ENCODE results near the gene GON4L. TPM values are rescaled to one million over a fixed set of nuclear protein-coding genes. Genes with fewer than 3 reads are reported as not detected.

The GON4L gene
- total and polyA plus RNA-seq, 2 experiments from 2014 or later: 45.2 to 93.1 TPM

GRCh38 chr1:155898888-155899287, 41.9 kb upstream of the GON4L start (continued):
- no peak for TF ChIP-seq JUNB (IDR thresholded peaks at IDR 0.05; ENCODE audit: unreplicated experiment)

GRCh38 chr1:155897746-155898145, 40.7 kb upstream of the GON4L start:
- Histone ChIP-seq H3K4me2 (no peak overlapping the region), H3K27ac (ENCODE audit: low read depth) (no peak overlapping the region), H3K4me3 (no peak overlapping the region), H3K36me3 (ENCODE audit: insufficient read depth) (peaks cover 26% of the 10 kb centered on the region), H3F3A (replicated peaks; ENCODE audit: low read depth) (peaks cover 7% of the 10 kb centered on the region; the same call in 1 of the 2 replicates), H3K79me2 (replicated peaks; ENCODE audit: insufficient read depth) (no peaks in the 10 kb centered on the region), H2AFZ (no peak overlapping the region), H4K20me1 (replicated peaks; ENCODE audit: insufficient read depth) (no peaks in the 10 kb centered on the region), H3K4me1 (ENCODE audit: insufficient read depth) (no peaks in the 10 kb centered on the region), H3K9me2 (ENCODE audit: insufficient read depth) (no peaks in the 10 kb centered on the region), H3K27me3 (ENCODE audit: insufficient read depth) (no peaks in the 10 kb centered on the region)
- no peaks in the 10 kb centered on the region for H3K27me3 Mint-ChIP-seq (ENCODE audit: insufficient read depth, low read depth, poor library complexity)
- H3K36me3 Mint-ChIP-seq (ENCODE audit: low read depth): peaks cover 50% of the 10 kb centered on the region
- no peak overlapping the region for H3K27ac Mint-ChIP-seq
- no peaks in the 10 kb centered on the region for H3K4me1 Mint-ChIP-seq
- H3K4me3 Mint-ChIP-seq: no peak overlapping the region
- ATAC-seq: no peak
- DNase-seq (ENCODE audit: low spot score): no peak
- no peaks in the 10 kb centered on the region for H3K9me3 Mint-ChIP-seq
- TF ChIP-seq EZH2phosphoT487 (IDR thresholded peaks at IDR 0.05; ENCODE audit: unreplicated experiment) (no peak), ZNF462 (CRISPR knock-in tag; IDR thresholded peaks at IDR 0.05) (no peak), ETS1 (IDR thresholded peaks at IDR 0.05) (no peak), JUNB (IDR thresholded peaks at IDR 0.05; ENCODE audit: unreplicated experiment) (no peak), REST (IDR thresholded peaks at IDR 0.05; ENCODE audit: unreplicated experiment) (no peak), ZNF114 (CRISPR knock-in tag; IDR thresholded peaks at IDR 0.05) (no peak), STAT1 (IDR thresholded peaks at IDR 0.05; ENCODE audit: unreplicated experiment) (no peak), POLR2AphosphoS5 (IDR thresholded peaks at IDR 0.05; ENCODE audit: low read depth) (no peak), ZNF331 (CRISPR knock-in tag; IDR thresholded peaks at IDR 0.05; ENCODE audit: low read depth) (no peak), CTCF (conservative IDR thresholded peaks at IDR 0.05; ENCODE audit: low read depth in 2 of 2) (no peak), EZH2 (IDR thresholded peaks at IDR 0.05; ENCODE audit: low read depth, unreplicated experiment) (no peak), NANOG (IDR thresholded peaks at IDR 0.05; ENCODE audit: borderline replicate concordance) (no peak), CREB1 (CRISPR knock-in tag; IDR thresholded peaks at IDR 0.05; ENCODE audit: low read depth) (no peak)
